ENCODE results near the gene SIGLEC15.
"Not testable (repeated sequence)": the region's sequence is repeated elsewhere in the genome, so short reads cannot be mapped to it uniquely, and the experiment has no call there.

The SIGLEC15 gene

DNA sequence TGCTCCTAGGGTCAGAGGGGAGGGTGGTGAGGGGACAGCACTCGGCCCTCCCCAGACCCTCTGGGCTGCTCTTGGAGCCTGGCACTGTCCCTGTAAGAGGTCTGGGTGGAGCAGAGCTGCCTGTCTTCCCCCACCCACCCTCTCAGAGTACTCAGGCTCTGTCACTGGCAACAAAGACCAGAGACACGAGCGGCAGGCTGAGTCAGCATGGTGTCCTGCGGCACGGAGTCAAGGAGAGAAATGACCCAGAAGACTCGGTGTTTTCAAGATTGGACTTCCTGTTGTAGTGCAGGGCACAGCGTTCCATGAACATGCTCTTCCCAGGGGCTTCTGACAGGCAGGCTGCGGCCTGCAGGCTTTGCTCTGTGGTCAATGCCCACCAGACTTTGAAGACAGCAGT lies 19.9 kb downstream of the SIGLEC15 start:
- no peak for DNase-seq

DNA sequence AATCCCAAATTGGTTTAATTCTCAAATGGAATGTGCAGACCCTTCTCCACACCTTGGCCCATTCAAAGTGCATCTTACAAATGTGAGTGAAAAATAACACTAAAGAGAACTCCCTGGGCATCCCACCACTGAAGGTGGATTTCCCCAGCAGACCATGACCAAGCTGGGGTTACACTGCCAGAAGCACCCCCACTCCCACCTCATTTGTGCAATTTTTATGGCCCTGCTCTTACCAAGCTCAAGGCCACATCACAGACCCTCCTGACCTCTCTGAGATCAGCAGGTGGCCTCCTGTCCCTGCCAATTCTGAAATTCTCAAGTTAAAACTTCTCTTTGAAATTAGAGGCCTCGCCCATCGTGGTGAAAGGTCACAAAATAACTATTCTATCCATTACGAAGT lies 21.6 kb downstream of the SIGLEC15 start:
- no peak for DNase-seq

DNA sequence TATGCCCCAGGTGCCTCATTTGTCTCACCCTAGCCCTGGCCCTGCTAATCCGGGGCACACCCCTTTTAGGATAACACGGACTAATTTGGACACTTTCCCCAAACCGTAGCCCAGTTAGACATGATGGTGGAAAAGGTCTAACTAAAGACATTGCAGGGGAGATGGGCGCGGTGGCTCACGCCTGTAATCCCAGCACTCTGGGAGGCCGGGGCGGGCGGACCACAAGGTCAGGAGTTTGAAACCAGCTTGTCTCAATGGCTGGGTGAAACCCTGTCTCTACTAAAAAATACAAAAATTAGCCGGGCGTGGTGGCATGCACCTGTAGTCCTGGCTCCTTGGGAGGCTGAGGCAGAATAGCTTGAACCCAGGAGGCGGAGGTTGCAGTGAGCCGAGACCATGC lies 23.2 kb downstream of the SIGLEC15 start:
- DNase-seq, result not testable (repeated sequence)

DNA sequence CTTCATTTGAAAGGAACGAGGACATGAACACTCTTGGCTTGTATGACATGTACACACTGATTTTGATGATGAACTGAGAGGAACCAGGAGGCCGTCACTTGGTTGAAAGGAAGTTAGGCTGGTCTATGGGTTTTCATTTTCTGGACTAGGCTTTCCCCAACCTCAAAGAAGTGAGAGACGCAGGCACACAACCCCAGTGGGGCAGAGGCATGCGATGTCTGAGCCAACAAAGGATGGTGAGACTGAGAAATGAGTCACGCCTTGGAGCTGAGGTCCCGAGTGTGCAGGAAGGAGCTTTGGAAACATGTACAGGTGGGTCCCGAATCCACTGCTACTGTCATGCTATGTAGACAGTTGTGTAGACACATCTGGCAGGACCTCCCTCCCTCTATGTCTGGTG lies 24.1 kb downstream of the SIGLEC15 start:
- no peak for DNase-seq

DNA sequence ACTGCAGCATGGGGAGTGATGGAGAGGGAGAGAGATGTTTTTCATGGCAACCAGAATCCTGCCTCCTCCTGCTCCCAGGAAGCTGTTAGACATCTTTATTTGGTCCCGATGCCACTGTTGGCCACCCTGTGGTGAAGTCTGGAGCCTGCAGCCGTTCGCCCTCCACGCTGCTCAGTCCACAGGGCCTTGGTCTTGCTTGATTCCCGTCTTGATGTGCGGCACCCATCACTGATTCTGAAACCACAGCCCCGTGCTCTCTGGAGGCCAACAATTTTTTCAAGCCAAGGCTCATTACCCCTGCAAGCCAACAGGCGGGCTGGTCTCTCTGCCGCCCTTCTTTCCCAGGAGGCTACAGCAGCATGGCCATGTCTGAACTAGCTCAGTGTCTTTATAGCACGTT lies 24.5 kb downstream of the SIGLEC15 start:
- no peak for DNase-seq

DNA sequence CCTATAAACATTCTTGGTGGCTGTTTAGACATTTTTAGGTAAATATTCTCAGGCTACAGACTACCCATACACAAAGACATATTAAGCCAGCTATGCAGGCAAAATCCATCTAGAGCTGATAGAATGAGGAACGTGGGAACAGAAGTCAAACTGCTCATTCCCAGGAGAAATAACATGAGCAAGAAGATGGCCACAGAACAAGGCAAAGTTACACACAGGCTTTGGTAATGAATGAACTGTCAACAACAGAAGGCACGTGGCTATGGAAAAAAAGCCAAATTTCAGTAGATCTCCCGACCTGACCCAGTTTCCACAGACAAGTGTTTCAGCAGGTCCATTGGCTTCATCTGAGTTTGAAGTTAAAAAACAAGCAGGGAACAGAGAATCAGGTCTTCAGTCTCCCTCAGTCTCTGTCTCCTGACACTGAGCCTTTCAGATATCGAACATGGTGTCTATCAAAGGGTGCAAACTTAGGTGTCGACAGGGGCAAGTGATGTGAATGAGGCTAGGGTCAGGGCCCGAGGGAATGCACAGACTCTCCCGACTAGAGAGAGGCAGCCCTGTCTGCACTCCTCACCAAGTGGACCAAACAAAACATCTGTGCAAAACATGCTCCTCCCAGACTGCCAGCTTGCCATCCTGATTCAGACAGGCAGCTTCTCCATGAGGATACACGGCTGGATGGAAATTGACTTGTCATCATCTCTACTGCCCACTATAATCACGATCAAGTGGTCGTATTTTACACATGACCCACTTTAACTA lies 25.9 kb downstream of the SIGLEC15 start:
- DNase-seq, result no peak

DNA sequence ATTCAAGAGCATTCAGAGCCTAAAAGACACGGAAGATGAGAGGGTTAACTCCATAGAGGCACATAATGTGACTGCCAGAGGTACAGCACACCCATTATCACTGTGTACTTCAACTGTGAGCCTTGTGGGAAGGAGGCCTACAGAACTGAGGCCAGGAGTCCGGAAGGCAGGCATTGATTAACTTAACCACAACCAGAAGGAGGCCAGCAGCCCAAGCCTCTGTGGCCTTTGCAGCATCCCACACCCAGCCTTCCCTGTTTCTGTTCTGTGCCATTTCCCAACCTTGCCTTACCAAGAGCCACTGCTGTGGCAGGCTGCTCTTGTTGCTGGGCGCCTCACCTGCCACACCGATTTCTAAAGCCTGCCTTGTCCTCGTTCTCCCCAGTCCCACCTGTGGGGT lies 27.2 kb downstream of the SIGLEC15 start:
- no peak for DNase-seq

DNA sequence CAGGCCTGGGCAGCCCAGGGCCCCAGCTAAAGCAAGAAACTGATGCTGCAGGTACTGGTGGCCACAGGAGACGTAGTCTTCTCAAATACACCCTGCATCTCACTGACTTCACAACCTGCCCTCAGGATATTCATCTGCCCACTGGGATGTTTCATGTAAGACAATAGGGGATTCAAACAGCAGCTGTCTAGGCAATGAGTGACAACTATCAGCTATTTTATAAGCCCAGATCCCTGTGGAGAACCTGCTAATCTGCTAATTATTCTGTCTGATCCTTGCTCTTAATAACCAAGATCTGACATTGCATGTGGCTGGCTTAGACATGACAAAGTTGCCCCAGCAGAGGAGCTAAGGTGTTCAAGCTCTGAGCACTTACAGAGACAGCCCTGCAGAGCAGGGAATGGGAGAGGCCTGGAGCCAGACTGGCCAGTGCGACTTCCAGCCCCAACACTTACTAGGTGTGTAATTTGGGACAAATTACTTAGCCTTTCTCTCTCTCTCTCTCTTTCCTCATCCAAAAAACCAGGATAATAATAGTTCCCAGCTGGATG lies 28.6 kb downstream of the SIGLEC15 start:
- DNase-seq, result no peak

DNA sequence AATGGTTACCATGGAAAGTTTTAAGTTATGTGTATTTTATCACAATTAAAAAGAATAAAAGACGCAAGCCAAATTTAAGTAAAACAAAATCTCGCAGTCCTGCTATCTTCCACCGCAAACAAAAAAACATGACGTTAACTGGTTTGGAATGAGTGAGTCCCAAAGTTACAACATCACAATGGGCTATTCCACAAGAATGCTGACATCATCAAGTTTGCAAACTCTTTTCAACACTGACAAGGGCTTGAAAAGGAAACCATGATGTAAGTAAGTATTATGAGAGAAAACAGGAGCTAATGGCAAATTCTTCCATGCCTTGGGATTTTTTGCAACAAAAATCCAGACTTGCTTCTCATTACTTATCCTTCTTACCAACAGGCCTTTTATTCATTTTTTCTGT lies 31.1 kb downstream of the SIGLEC15 start:
- no peak for DNase-seq

DNA sequence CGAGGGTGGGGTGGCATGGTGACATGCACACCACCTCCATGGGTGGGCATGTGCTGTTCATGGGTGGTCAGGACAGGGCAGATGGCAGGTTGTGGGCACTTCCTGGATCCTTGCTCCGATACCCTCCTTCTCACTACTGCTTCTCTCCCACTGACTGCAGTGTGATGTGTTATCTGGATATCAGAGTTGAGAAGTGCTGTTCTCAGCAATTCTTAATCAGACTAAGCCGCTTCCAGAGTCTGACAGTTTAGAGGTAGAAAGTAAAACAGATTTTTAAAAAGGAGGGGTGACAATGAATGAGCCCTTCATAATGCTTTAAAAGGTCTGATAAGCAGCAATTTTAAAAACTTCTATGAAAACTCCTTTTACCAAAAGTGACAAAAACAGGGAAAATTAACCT lies 33.9 kb downstream of the SIGLEC15 start:
- DNase-seq, result no peak

DNA sequence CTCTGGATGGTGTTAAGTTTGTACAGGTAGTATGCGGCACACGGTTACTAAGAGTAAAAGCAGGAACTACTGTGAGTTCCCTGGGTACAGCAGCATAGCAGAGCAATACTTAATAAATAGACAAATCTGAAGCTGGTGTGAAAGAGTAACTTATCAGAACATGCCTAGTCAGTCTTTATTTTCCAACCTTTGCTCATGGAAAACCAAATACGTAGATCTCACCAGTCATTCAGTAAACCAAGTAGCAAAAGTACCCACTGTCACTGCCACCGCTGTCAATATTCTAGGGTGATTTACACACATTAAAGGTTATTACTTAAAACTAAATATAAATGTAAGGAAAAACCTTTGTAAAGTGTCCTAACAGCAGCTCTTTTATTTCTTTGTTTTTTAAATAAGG lies 35.0 kb downstream of the SIGLEC15 start:
- no peak for DNase-seq

DNA sequence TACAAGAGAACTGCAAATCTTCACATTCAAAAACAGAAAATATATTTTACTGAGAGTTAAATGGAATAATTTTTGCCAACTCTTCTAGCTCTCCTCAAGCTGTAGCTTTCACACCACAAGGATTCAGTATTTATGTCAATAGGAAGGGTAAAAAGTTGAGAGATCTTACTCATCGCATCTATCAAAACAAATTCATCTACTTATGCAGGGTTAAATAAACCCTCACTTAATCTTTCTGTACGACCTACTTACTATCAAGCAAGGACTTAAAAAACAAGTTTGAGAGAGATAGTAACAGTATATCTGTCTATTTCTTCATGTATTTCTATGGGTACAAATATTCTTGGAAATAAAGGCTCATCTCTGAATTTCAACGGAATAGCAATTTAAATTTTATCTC lies 35.5 kb downstream of the SIGLEC15 start:
- no peak for DNase-seq

DNA sequence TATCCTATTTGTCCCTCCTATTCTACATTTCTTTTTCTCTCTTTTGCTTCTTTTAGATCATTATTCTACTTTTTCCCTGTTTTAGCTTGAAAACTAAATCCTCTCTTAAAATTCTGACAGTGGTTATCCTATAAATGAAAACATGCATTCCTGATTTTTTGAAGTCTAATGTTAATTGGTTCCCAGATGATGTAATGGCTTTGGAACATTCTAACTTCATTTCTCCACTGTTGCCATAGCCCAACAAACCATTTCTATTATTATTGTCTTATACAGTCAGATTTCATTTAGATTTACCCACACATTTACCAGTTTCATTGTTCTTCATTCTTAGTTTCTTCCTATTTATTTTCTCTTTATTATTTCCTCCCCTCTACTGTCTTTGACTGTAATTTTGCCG lies 36.5 kb downstream of the SIGLEC15 start:
- DNase-seq, result no peak

DNA sequence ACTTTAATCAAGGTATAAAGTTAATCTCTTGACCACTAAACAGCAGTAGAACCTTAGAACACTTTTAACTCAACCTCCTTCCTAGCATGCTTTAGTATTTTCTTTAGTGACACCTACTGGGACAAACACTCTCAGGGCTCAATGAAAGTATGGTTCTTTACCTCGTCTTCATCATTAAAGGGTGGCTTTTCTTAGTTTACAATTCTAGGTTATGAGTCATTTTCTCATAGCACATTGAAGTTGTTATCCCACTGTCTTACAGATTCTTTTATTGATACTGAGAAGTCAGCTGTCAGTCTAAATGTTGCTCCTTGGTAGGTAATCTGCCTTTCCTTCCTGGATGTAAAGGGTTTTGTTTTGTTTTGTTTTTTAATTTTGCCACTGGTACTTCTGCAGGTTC lies 38.0 kb downstream of the SIGLEC15 start:
- DNase-seq, result no peak

DNA sequence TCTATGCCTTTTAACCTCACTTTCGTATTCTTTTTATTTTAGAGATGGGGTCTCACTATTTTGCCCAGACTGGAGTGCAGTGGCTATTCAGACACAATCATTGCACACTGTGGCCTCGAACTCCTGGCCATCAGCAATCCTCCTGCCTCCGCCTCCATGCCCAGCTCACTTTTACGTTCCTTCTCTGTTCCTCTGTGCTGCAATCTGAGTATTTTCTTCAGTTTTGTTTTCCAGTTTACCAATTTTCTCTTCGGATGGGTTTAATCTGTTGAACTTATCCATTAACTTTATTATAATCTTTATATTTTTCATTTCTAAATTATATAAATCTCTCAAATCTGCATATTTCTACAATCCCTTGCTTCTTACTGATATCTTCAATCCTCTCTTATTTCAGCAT lies 38.6 kb downstream of the SIGLEC15 start:
- no peak for DNase-seq

DNA sequence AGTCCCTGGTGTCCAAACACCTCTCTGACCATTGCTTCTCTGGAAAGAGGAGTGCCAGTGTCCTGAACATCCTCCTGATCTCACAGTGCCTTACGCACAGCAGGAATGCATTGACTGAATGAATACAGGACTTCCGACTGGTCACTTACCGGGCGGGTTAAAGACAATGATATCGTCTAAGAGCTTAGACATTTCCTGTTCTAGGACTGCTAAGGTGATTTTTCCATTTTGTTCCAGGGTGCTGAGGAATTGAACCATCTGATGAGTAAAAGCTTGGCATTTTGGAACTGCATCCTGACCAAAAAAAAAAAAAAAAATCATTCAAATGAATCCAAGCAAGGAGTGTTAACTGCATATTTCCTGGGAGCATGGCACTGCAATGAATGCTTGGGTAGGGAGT lies 40.0 kb downstream of the SIGLEC15 start:
- no peak for DNase-seq

DNA sequence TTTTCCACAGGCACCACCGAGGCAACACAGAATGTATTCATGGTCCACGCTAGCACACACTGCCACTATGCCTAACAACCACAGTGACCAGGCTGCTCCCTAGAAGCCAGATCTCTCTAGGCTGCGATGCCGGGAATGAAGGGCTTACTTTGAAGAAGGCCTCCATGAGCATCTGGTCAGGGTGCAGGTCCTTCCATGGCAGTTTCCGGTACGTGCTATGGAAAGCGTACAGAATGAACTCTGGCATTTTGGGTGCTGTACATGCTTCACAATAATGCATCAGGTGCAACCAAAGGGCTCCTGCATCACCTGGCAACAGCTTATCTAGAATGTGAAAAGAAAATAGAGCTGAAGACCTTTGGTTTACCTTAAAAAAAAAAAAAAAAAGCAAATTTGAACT lies 44.9 kb downstream of the SIGLEC15 start:
- DNase-seq, result no peak

DNA sequence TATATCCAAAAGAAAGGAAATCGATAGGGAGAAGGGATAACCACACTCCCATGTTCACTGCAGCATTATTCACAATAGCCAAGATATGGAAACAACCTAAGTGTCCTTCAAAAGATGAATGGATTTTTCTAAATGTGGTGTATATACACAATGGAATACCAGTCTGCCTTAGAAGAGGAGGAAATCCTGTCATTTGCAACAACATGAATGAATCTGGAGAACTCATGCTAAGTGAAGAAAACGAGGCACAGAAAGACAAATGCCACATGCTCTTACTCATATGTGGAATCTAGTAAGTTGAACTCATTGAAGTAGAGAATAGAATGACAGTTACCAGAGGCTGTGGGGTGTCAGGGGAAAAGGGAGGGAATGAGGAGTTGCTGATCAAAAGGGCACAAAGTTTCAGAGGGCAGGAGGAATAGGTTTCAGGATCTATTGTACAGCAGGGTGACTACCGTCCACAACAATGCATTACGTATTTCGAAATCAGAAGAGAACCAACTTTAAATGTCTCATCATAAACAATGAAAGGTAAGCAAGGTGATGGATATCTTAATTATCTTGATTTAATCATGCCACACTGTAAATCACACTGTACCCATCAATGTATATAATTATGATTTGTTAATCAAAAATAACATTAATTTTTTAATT lies 46.1 kb downstream of the SIGLEC15 start:
- DNase-seq, result no peak

DNA sequence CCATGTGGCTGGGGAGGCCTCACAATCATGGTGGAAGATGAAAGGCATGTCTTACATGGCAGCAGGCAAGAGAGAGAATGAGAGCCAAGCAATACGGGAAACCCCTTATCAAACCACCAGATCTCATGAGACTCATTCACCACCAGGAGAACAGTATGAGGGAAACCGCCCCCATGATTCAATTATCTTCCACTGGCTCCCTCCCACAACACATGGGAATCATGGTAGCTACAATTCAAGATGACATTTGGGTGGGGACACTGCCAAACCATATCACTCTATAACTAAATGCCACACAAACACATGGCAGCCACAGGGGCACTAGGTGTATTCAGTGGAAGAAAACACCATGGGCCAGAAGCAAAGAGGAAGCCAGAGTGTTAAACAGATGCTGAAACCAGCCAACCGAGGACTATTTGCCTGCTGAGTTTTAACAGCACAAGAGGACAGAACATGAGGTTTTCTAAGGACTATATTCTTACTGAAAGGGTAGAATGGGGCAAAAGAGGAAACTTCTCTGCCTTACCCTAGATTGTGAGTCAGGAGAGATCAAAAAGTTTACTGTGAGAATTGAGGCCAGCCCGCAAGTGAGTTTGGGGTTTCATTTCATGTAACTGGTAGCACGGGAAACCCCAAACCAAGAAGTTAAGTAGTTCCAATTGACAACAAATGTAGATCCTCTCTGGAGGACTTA lies 49.2 kb downstream of the SIGLEC15 start:
- DNase-seq, result no peak

DNA sequence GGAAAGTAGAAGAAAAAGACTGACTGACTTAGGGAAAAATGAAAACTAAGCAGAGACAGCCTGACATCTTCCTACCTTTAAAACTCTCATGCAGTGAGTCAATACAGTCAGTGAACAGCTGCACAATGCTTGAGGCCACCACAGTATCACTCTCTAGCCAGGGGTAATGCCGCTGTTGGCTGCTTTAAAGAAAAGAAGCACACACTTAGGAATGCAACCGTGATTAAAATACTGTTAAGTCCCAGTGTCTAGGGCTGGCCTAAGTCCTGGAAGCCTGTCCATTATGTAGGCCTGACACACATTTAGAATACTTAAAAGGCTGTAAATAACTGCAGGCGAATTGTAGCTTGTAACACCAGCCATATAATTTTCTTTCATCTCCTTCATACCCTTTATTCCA lies 50.7 kb downstream of the SIGLEC15 start:
- no peak for DNase-seq

DNA sequence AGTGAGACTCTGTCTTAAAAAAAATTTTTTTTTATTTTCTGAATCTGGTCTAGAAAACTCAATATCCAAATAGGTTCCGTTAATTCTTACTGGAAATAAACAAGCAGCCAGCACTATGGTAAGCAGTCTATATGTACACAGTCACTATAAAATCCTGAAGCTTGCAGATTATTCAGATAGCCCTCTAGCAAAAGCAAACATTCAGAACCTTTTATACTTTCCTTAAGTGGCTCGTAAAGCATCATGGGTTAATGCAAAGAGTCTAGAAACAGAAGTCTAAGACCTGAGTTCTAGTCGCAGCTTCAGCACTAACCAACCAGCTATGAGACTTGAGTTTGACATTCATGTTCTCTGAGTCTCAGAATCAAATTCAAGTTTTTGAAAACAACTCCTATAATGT lies 51.9 kb downstream of the SIGLEC15 start:
- DNase-seq, result no peak

DNA sequence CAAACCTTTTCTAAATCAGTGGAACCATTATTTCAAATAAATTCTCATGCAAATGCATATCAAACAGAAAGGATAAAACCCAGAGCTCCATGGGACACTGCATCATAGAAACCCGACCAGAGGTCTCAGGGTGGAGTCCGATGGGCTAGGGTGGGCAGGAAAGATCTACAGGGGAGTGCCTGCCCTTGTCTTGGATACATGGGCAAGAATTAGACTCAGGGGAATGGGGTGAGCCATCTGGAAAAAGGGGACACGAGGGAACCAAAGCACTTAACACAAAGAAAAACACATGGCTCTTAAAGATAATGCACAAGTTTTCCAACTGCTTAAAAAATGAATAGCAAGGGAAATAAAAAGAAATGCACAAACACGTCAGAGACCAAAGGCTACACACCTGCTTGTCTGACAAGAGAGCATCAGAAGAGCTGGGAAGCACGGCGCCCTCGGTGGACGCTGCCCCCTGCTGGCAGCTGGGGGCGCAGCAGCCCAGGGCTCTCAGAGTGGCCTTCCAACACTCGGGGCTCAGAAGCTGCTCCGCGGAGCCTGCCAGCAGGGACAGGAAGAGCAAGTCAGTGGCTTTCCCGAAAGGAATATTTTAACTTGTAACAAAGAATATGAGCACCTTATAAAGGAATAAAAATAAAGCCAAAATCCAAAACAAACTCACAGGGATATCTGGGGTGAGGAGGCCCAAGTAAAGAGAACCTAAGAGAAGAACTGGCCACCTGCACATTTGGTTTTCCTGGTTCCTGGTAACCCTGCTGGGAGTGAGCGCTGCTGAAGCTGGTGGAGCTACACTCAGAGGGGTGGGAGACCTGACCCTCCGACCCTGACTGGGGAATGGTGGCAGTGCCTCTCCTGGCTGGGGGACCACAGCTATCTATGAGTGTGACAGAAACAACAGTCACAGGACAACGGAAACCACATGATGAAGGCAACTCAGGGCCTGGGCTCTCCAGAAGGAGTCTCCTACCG lies 54.5 kb downstream of the SIGLEC15 start:
- DNase-seq, result no peak
